ENCODE results near the gene CEMP1. TPM values are rescaled to one million over a fixed set of nuclear protein-coding genes. Genes with fewer than 3 reads are reported as not detected.

The CEMP1 gene
- total RNA-seq, 1 donor from 2014 or later: not detected

DNA sequence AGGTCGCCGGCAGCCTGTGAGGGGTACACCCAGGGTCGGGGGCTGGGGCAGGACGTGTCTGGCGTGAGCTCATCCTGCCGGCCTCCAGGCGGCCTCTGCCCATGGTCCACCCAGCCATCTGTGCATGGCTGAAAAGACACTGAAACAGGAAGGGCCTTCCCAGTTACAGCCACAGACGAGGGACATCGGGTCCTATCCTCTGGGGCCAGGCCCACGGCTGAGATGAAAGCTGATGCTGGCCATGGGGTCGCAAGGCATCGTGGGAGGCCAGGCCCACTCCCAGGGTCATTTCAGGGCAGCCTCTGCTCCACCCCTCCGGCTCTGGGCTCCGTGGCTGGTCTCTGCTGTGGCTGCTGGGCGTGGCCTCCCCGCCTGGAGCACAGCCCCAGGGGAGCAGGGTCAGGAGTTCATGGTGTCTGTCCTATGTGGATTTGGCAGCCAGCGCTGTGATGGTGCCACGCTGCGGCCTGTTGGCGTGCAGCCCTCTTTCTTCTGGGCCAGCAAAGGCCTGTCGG, 34.0 kb downstream of the CEMP1 start:
- H3K36me3 ChIP-seq: peaks cover 0 to 10% of the 10 kb centered on the region in 2 donors
- H3K9me3 ChIP-seq: no peaks in the 10 kb centered on the region
- peaks cover 49% of the 10 kb centered on the region for H3K4me1 ChIP-seq
- H3K27me3 ChIP-seq: no peaks in the 10 kb centered on the region
- H3K4me3 ChIP-seq: no peak overlapping the region
- DNase-seq (ENCODE audit: extremely low spot score in 2 of 2): no peak
- intact Hi-C loops (cut with DNase I): no loop called here
- TF ChIP-seq, protein P1, sequence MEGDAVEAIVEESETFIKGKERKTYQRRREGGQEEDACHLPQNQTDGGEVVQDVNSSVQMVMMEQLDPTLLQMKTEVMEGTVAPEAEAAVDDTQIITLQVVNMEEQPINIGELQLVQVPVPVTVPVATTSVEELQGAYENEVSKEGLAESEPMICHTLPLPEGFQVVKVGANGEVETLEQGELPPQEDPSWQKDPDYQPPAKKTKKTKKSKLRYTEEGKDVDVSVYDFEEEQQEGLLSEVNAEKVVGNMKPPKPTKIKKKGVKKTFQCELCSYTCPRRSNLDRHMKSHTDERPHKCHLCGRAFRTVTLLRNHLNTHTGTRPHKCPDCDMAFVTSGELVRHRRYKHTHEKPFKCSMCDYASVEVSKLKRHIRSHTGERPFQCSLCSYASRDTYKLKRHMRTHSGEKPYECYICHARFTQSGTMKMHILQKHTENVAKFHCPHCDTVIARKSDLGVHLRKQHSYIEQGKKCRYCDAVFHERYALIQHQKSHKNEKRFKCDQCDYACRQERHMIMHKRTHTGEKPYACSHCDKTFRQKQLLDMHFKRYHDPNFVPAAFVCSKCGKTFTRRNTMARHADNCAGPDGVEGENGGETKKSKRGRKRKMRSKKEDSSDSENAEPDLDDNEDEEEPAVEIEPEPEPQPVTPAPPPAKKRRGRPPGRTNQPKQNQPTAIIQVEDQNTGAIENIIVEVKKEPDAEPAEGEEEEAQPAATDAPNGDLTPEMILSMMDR (IDR thresholded peaks at IDR 0.05): no peak
- no peak for TF ChIP-seq POLR2A (IDR thresholded peaks at IDR 0.05)
- TF ChIP-seq POLR2AphosphoS5 (IDR thresholded peaks at IDR 0.05; ENCODE audit: insufficient read depth in 1 of 2, low read depth in 1 of 2): no peak
- H3K27ac ChIP-seq: no peak overlapping the region

- intact Hi-C loops (cut with DNase I): no loop called here
- Histone ChIP-seq H3K4me1 (peaks cover 42% of the 10 kb centered on the region), H3K27me3 (no peaks in the 10 kb centered on the region), H3K4me3 (no peak overlapping the region), H3K27ac (no peak overlapping the region), H3K9me3 (no peaks in the 10 kb centered on the region), H3K36me3 (peaks cover 0 to 10% of the 10 kb centered on the region in 2 donors)
- no peak for TF ChIP-seq POLR2A (IDR thresholded peaks at IDR 0.05)
- TF ChIP-seq, protein P1 (IDR thresholded peaks at IDR 0.05): no peak
- no peak for TF ChIP-seq POLR2AphosphoS5 (IDR thresholded peaks at IDR 0.05; ENCODE audit: insufficient read depth in 1 of 2, low read depth in 1 of 2)
- no peak for DNase-seq (ENCODE audit: extremely low spot score in 2 of 2)
These were observed 34.7 kb downstream of the CEMP1 start for GRCh38 chr16:2496223-2497115.

- Histone ChIP-seq H3K4me3 (no peak overlapping the region), H3K27me3 (no peaks in the 10 kb centered on the region), H3K9me3 (no peaks in the 10 kb centered on the region), H3K27ac (no peak overlapping the region), H3K4me1 (peaks cover 35% of the 10 kb centered on the region), H3K36me3 (peaks cover 0 to 10% of the 10 kb centered on the region in 2 donors)
- TF ChIP-seq POLR2A (IDR thresholded peaks at IDR 0.05): no peak
- DNase-seq (ENCODE audit: extremely low spot score in 2 of 2): no peak
- intact Hi-C loops (cut with DNase I): no loop called here
These were observed 36.2 kb downstream of the CEMP1 start for GRCh38 chr16:2495041-2495440.

DNA sequence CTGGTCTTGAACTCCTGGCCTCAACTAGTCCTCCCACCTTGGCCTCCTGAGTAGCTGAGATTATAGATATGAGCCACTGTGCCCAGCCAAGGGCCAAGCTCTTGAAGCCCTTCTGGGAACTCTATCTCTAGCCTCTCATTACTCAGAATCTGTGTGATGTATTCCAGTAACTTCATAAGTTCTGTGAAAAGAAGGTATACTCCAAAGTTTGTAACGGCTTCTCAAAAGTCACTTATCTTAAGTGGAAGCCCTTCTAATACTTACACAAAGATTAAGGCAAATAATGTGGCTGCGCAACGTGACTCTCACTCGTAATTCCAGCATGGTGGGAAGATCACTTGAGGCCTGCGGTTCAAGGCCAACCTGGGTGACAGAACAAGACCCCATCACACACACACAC, 36.6 kb downstream of the CEMP1 start:
- Histone ChIP-seq H3K27me3 (no peaks in the 10 kb centered on the region), H3K9me3 (no peaks in the 10 kb centered on the region), H3K27ac (no peak overlapping the region), H3K36me3 (peaks cover 0 to 10% of the 10 kb centered on the region in 2 donors), H3K4me1 (peaks cover 30% of the 10 kb centered on the region), H3K4me3 (no peak overlapping the region)
- DNase-seq (ENCODE audit: extremely low spot score in 2 of 2): no peak
- TF ChIP-seq, protein P1 (IDR thresholded peaks at IDR 0.05): no peak
- TF ChIP-seq POLR2AphosphoS5 (IDR thresholded peaks at IDR 0.05; ENCODE audit: insufficient read depth in 1 of 2, low read depth in 1 of 2) (no peak), POLR2A (IDR thresholded peaks at IDR 0.05) (no peak)
- intact Hi-C loops (cut with DNase I): no loop called here

DNA sequence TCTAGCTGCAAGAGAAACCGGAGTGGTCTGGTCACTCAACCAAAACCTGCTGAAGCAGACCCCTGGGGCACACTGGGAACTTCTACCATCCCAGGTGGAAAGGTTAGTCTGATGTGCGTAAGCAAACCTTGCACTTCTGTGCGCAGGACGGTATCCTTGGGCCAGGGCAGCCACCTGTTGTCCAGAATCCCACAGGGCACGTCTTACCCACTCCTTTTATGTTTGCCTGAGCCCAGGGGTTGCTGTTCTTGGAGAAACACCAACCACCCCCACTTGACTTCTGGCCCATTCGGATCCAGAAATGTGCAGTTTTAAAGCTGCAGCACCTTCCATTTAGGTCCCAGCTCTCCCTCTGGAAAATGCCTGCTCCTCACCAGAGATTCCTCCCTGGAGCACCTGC, 37.6 kb downstream of the CEMP1 start:
- H3K4me1 ChIP-seq: peaks cover 22% of the 10 kb centered on the region
- no peaks in the 10 kb centered on the region for H3K9me3 ChIP-seq
- no peak for DNase-seq (ENCODE audit: extremely low spot score in 2 of 2)
- no peak overlapping the region for H3K4me3 ChIP-seq
- peaks cover 0 to 10% of the 10 kb centered on the region in 2 donors for H3K36me3 ChIP-seq
- H3K27me3 ChIP-seq: no peaks in the 10 kb centered on the region
- TF ChIP-seq POLR2AphosphoS5 (IDR thresholded peaks at IDR 0.05; ENCODE audit: insufficient read depth in 1 of 2, low read depth in 1 of 2) (no peak), POLR2A (IDR thresholded peaks at IDR 0.05) (no peak)
- TF ChIP-seq, protein P1 (IDR thresholded peaks at IDR 0.05): no peak
- intact Hi-C loops (cut with DNase I): no loop called here
- no peak overlapping the region for H3K27ac ChIP-seq

Data from vagina (tissue), 2 donors.